Prostate gland (tissue), 2 donors: ENCODE measurements around the gene KLC4. TPM values are rescaled to one million over a fixed set of nuclear protein-coding genes. Genes with fewer than 3 reads are reported as not detected.
A peak's percentile ranks its signal among the peaks of the same experiment; 100 is the strongest.
"Not testable (repeated sequence)": the region's sequence is repeated elsewhere in the genome, so short reads cannot be mapped to it uniquely, and the experiment has no call there.

Experiments used
- DNase-seq: peaks from one replicate; pipeline ENCODE4 v3.0.0-alpha.2; 2019; ENCODE audit warnings: low spot score
- H3K27ac ChIP-seq, 2 donors: fragments of 200-600 bp; sonication (generic); 2 replicates each; pipeline ENCODE4 v1.5.1; 2017 to 2019
- H3K27me3 ChIP-seq: fragments of 200-600 bp; sonication (generic); replicated peaks from 2 replicates; pipeline ENCODE4 v1.5.1; 2019; ENCODE audit not compliant: insufficient read depth
- H3K36me3 ChIP-seq, 2 donors: fragments of 200-600 bp; sonication (generic); 1 replicate in 1 of 2; 2 replicates in 1 of 2; pipeline versions ENCODE4 v1.5.1 to v1.8.1; 2017 to 2019
- H3K4me1 ChIP-seq: fragments of 200-600 bp; sonication (generic); replicated peaks from 2 replicates; pipeline ENCODE4 v1.5.1; 2019
- H3K4me3 ChIP-seq, 2 donors: fragments of 200-600 bp; sonication (generic); 2 replicates each; pipeline ENCODE4 v1.5.1; 2017 to 2019
- H3K9me3 ChIP-seq: fragments of 200-600 bp; sonication (generic); 2 replicates; pipeline ENCODE4 v1.5.1; 2017
- POLR2A ChIP-seq: fragments of 450-650 bp; IDR thresholded peaks from one replicate; pipeline ENCODE4 v1.6.1; 2016; ENCODE audit warnings: antibody characterized with exemption, mild to moderate bottlenecking
- POLR2AphosphoS5 ChIP-seq: sonication (generic); formaldehyde crosslinking; IDR thresholded peaks from one replicate; pipeline ENCODE4 v1.6.1; 2017; ENCODE audit warnings: antibody characterized with exemption
- WGBS: methylation state at CpG from one replicate; pipeline ENCODE4 v1.1.5; 2018; 5-methylcytosine and 5-hydroxymethylcytosine counted together
- intact Hi-C: fragments of 100-400 bp; cut with DNase I; formaldehyde crosslinking; loops from one replicate; pipeline ENCODE4 v1.14.2; 2022
- total RNA-seq, 2 donors: library from RNA; depleted of rRNA; stranded (reverse); fragments of >200 nt; gene quantifications; one replicate each; pipeline ENCODE4 v1.1.0, GENCODE V29; 2016
- TF ChIP-seq, protein P1 (sequence below), 4 experiments: fragments of 200-600 bp in 2 of 4; fragments of 450-650 bp in 2 of 4; sonication (generic) in 2 of 4; IDR thresholded peaks; 1 replicate in 3 of 4; 2 replicates in 1 of 4; pipeline ENCODE4 v1.5.1; 2016 to 2019; ENCODE audit warnings: antibody characterized with exemption in 4 of 4, mild to moderate bottlenecking in 2 of 4, moderate library complexity in 2 of 4

Gene KLC4
- total RNA-seq, 2 donors from 2014 or later, result 27.3 to 41.2 TPM

DNA sequence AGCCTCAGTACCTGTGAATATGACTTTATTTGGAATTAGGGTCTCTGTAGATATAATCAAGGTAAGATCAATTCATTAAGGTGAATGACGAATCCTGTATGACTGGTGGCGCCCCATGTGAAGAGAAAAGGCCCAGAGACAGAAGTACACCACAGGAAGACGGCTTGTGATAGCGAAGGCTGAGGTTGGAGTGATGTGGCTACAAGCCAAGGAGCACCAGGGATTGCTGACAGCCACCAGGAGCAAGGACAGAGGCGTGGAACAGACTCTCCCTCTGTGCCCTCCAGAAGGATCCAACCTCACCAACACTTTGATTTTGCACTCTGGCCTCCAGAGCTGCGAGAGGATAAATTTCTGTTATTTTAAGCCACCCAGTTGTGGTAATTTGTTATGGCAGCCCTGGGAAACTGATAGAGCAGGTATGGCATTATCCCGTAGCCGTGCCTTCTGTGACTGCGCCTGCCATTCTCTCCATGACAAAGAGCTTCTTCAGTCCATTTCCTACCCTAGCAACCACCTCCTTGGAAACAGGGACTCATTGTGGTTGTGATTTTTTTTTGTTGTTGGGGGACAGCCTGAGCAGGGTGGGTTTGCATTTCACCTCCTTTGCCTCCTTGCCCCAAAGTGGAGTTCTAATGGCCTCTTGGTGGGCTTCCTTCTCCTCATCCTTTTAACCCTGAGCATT, 46.2 kb downstream of the KLC4 start:
- 89% methylated on average over 9 of the region's 9 CpGs for WGBS
- H3K27ac ChIP-seq, result no peak overlapping the region
- H3K4me1 ChIP-seq, result no peaks in the 10 kb centered on the region
- intact Hi-C loops, result no loop called here
- TF ChIP-seq POLR2AphosphoS5 (no peak), POLR2A (no peak)
- TF ChIP-seq, protein P1, sequence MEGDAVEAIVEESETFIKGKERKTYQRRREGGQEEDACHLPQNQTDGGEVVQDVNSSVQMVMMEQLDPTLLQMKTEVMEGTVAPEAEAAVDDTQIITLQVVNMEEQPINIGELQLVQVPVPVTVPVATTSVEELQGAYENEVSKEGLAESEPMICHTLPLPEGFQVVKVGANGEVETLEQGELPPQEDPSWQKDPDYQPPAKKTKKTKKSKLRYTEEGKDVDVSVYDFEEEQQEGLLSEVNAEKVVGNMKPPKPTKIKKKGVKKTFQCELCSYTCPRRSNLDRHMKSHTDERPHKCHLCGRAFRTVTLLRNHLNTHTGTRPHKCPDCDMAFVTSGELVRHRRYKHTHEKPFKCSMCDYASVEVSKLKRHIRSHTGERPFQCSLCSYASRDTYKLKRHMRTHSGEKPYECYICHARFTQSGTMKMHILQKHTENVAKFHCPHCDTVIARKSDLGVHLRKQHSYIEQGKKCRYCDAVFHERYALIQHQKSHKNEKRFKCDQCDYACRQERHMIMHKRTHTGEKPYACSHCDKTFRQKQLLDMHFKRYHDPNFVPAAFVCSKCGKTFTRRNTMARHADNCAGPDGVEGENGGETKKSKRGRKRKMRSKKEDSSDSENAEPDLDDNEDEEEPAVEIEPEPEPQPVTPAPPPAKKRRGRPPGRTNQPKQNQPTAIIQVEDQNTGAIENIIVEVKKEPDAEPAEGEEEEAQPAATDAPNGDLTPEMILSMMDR (IDR thresholded peaks at IDR 0.05), result no peak
- H3K4me3 ChIP-seq, result no peak overlapping the region
- no peaks in the 10 kb centered on the region for H3K36me3 ChIP-seq
- H3K9me3 ChIP-seq, result no peaks in the 10 kb centered on the region
- H3K27me3 ChIP-seq, result no peaks in the 10 kb centered on the region
- no peak for DNase-seq

GRCh38 chr6:43107344-43108062, 48.1 kb downstream of the KLC4 start:
- Histone ChIP-seq H3K27ac (no peak overlapping the region), H3K9me3 (no peaks in the 10 kb centered on the region), H3K36me3 (no peaks in the 10 kb centered on the region), H3K4me1 (no peaks in the 10 kb centered on the region), H3K27me3 (no peaks in the 10 kb centered on the region), H3K4me3 (no peak overlapping the region)
- intact Hi-C loops, result no loop called here
- no peak for DNase-seq
- TF ChIP-seq POLR2AphosphoS5, result no peak
- WGBS, result 96% methylated on average over 12 of the region's 12 CpGs

- Histone ChIP-seq H3K27ac (peak overlapping the region in 1 of 2 donors; percentile 14), H3K4me3 (no peak overlapping the region), H3K9me3 (no peaks in the 10 kb centered on the region), H3K4me1 (no peaks in the 10 kb centered on the region), H3K36me3 (no peaks in the 10 kb centered on the region), H3K27me3 (no peaks in the 10 kb centered on the region)
- TF ChIP-seq POLR2A (no peak), POLR2AphosphoS5 (no peak)
- TF ChIP-seq, protein P1 (IDR thresholded peaks at IDR 0.05), result no peak
- intact Hi-C loops, result no loop called here
- WGBS, result 43% methylated on average over 12 of the region's 12 CpGs
- DNase-seq, result no peak
Observed at GRCh38 chr6:43113431-43114260, 54.2 kb downstream of the KLC4 start.

DNA sequence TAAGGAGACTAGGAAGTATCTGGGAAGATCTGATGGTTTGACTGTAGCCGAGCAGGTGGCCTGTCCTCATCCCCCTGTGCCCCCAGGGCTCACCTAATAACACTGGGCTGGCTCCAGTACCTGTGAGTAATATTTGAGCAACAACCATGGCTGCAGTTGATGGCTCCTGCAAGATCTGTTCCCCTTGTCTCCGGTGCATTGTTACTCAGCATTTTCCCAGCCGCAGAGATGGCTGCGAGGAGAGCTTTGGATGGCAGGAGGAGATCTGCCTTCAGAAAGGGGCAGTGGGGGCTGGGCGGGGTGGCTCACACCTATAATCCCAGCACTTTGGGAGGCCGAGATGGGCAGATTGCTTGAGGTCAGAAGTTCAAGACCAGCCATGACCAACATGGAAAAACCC, 55.9 kb downstream of the KLC4 start:
- DNase-seq, result no peak
- 75% methylated on average over 6 of the region's 6 CpGs for WGBS
- Histone ChIP-seq H3K4me1 (no peaks in the 10 kb centered on the region), H3K27me3 (no peaks in the 10 kb centered on the region), H3K27ac (no peak overlapping the region), H3K36me3 (no peaks in the 10 kb centered on the region), H3K9me3 (no peaks in the 10 kb centered on the region), H3K4me3 (no peak overlapping the region)
- no peak for TF ChIP-seq POLR2AphosphoS5
- intact Hi-C loops, result no loop called here

GRCh38 chr6:43117466-43117865, 58.0 kb downstream of the KLC4 start:
- H3K27ac ChIP-seq, H3K4me1 ChIP-seq, H3K9me3 ChIP-seq, intact Hi-C loops, DNase-seq, H3K27me3 ChIP-seq, H3K4me3 ChIP-seq, H3K36me3 ChIP-seq: not testable (repeated sequence)
- 87% methylated on average over 8 of the region's 8 CpGs for WGBS

DNA sequence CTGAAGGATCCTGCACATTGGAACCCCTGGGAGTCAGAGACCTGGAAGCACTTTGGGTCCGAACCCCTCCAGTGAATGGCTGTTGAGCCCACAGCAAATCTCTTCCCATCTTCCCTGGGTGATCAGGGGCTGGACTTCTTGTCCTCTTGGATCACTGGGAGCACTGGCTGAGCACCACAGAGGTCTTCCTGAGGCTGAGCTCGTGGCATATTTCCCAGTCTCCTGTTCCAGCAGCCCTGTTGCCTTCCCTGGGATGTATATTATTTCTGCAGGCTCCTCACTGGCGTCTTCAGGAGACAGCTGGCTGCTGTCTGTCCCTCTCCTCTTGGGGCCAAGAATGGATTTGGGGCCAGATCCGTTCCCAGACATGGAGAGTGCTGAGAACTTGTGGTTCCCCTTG, 60.1 kb downstream of the KLC4 start:
- H3K36me3 ChIP-seq, result no peaks in the 10 kb centered on the region
- no peak for DNase-seq
- no peak overlapping the region for H3K27ac ChIP-seq
- intact Hi-C loops, result no loop called here
- TF ChIP-seq POLR2AphosphoS5 (no peak), POLR2A (no peak)
- TF ChIP-seq, protein P1 (IDR thresholded peaks at IDR 0.05), result no peak
- peaks cover 6% of the 10 kb centered on the region for H3K4me1 ChIP-seq
- H3K27me3 ChIP-seq, result no peaks in the 10 kb centered on the region
- 65% methylated on average over 4 of the region's 4 CpGs for WGBS
- no peaks in the 10 kb centered on the region for H3K9me3 ChIP-seq
- H3K4me3 ChIP-seq, result no peak overlapping the region
